ENCODE results near the gene ASAP2.

The ASAP2 gene

DNA sequence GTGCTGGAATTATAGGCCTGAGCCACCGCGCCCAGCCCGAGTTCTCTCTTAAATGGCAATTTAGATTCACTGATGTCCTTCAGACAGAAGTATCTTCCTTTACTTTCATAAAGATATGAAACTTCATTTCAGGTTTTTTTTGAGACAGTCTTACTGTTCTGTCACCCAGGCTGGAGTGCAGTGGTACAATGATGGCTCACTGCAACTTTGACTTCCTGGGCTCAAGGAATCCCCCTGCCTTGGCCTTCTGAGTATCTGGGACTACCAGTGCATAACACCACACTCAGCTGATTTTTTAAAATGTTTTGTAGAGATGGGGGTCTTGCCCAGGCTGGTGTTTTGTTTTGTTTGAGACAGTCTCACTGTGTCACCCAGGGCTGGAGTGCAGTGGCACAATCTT is 203.5 kb downstream of the ASAP2 start:
- no peak for DNase-seq

- no peak for DNase-seq
These were observed 206.2 kb downstream of the ASAP2 start for GRCh38 chr2:9412781-9413180.

DNA sequence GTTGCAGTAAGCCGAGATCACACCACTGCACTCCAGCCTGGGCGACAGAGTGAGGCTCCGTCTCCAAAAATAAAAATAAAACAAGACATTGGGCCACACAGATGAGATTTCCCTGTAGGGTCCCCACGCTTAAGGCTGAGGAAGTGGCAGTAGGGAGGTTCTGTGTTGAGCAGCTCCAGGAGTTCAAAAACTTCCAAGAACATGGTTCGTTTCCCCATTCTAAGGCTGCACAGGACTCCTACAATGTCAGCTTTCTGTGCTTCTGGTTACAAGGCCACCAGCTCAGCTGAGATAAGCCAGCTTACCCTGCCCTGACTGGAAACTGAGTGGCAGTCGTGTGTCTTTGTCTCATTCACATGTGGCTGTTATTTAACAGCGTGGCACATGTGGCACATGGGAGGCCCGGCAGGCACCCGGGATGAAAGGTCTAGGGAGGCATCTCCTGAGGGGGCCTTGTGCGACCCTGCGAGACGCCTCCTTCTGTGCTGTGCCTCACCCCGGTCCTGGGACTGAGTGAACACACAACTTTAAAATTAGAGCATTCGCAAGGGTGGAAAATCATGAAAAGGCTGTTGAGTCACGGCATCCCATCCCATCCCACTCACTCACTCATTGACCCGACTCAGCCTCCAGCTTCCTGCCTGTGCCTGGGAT is 209.0 kb downstream of the ASAP2 start:
- no peak for DNase-seq

DNA sequence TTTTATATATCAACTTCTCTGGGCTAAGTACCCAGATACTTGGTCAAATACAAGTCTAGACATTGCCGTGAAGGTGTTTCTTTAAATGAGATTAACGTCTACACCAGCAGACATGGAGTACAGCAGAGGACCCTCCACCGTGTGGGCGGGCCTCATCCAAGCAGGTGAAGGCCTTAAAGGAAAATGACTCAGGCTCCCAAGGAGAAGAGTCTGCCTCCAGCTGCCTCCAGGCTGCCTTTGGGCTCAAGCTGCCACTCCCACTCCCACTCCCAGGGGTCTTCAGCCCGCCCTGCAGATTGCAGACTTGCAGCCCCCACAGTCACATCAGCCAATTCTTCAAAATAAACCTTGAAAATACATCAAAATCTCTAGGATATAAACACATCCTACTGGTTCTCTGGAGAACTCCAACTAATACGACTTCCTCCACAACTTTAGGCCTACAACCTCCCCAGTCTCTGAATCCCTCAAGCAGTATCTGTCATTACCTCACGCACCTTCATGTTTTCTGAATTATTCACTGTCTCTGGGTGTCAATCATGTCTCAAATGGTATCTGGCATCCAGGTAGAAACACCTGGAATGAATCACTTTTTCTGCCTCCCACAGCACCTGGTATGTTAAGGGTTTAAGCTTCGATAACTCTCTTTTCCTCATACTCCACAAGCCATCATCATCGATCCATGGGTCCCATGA is 209.8 kb downstream of the ASAP2 start:
- DNase-seq = no peak

DNA sequence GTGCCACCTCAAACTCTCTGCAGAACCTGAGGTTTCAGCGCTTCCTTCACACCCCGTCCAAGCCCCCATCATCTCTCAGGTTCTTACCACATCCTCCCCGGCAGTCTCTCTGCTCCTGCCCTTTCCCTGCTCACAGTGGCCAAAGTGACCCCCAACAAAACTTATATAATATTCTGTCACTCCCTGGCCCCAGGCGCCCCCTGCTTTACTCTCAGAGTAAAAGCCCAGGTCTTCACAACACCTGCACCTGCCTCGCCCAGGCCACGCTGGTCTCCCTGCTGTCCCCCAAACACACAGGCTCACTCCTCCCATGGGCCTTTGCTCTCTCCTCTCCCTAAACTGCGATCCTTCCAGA is 210.3 kb downstream of the ASAP2 start:
- no peak for DNase-seq

GRCh38 chr2:9417725-9418124 is 211.1 kb downstream of the ASAP2 start:
- no peak for DNase-seq

DNA sequence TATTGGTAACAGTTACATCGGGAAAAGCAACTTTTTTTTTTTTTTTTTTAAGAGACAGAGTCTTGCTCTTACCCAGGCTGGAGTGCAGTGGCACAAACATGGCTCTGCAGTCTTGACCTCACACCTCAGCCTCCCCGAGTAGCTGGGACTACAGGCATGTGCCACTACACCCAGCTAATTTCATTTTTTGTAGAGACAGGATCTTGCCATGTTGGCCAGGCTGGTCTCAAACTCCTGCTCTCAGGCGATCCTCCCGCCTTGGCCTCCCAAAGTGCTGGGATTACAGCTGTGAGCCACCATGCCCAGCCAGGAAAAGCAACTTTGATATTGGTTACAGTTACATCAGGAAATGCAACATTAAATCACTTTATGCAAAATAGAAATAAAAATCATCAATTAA is 212.1 kb downstream of the ASAP2 start:
- no peak for DNase-seq

- no peak for DNase-seq
These were observed 212.9 kb downstream of the ASAP2 start for GRCh38 chr2:9419541-9419940.

DNA sequence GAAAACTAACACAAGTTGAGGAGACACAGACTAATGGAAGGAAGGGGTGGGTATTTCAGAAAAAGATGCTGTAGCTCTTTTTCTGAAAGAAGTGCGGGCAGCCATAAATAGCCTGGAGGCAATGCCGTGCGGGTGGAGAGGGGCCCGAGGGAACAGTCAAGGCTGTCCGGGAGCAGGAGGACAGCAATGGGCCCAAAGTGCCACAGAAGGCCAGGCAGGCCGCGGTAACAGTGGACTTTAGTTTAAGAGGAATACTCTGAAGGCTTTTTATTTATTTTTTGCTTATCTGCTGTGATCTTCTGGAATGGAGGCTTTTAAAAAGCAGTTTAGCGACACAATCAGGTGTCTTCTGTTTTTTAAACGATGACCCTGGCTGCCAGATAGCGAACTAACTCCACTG is 213.9 kb downstream of the ASAP2 start:
- no peak for DNase-seq

- peak in 2 of 4 experiments; percentile 16 to 27 for DNase-seq
These were observed 215.9 kb downstream of the ASAP2 start for GRCh38 chr2:9422321-9423099.

DNA sequence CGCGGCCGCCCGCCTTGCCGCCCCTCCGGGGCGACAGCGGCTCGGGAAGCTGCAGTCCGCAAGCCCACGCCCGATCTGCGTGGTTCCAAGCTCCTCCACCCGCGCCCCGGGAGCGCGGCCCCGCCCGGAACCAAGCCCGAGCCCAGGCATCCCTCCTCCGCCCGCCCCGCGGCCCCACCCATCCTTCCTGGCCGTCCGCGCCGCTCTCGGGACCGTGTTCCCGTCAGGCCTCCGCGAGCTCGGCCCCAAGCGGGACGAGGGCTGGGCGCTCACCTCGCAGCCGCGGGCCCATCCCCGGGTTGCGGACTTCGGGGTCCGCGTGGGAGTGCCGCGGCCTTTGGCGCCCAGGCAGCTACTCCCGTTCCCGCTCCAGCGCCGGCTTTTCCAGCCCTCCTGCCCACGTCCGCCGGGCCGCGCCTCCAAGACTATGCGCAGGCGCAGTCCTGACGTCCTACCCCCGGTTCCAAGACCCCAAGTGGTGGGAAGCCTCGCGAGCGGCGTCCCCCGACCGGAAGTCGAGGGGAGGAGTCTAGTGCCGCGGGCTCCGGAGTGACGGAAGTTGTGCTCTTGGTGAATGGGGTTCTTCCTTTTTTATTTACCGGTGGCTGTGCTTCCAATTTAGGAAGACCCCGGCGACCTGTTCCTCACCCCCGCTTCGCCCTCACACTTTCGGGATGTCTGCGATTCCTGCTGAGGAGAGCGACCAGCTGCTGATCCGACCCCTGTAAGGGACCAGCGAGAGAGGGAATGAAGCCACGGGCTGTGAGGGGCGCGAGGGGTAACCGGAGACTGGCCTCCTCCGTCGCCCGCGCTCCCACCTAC is 216.7 kb downstream of the ASAP2 start, which contains the start of the genes CPSF3 and ITGB1BP1:
CPSF3 (plus strand) TSS at position 555 of the 822 bp plus-strand sequence; CDS start at position 675, 120 bp downstream.
ITGB1BP1 (minus strand) TSS at position 429 of the 822 bp plus-strand sequence. CDS start 4,831 bp downstream, outside the sequence.
- peak; percentile 86 to 92 (median 88) for DNase-seq

DNA sequence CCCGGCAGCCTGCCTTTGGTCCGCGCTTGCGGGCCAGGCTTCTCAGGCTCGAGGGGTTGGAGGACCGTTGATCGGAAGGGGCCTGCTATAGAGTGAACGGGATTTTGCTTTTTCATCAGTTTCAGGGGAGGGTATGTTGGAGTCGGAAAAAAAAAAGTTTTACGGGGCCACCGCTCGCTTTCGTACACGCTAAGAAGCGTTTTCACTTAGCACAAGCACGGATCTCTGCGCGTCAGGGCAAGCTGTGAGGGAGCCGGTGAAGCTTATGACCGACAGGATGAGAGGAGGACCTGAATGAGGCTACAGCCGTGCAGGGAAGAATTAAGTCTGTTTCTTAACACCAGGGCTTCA is 217.3 kb downstream of the ASAP2 start:
- no peak for DNase-seq

- no peak for DNase-seq
These were observed 218.0 kb downstream of the ASAP2 start for GRCh38 chr2:9424447-9425164.

- DNase-seq = no peak
These were observed 222.5 kb downstream of the ASAP2 start for GRCh38 chr2:9428965-9429577.

DNA sequence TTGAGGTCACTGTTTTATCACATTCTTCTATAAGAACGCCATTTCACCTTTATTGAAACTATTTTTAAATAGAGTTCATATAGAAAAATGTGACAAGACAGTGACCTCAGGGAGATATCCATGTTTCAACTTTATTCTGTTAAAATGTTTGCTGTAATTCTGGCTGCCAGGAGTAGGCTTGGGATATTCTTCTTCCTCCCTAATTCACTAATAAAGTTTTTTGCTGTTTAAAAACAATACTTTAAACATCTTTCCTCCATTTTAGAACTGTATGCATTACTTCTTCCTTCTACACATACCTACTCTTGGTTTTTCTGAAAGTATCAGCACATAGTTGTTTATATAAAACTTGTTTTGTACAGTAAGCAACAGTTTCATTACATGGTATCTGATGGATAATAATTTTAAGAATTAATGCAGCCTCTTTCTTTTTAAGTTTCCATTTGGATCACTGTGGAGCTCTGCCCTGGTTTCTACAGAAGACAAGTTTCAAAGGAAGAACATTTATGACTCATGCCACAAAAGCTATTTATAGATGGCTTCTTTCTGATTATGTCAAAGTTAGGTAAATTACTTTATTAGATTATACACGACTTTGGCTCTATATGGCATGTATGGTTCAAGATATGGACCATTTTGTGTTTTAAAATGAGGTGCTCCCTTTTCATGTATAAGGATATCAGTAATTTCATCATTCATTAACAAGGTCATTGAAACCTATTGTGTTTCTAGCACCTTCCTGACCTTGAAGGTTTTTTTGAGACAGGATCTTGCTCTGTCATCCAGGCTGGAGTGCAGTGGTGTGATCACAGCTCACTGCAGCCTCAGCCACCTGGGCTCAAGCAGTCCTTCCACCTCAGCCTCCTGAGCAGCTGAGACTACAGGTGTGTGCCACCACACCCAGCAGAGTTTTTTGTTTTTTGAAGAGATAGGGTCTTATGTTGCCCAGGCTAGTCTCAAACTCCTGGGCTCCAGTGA is 224.0 kb downstream of the ASAP2 start:
- DNase-seq = no peak

- no peak for DNase-seq
These were observed 227.9 kb downstream of the ASAP2 start for GRCh38 chr2:9434489-9434888.

GRCh38 chr2:9439536-9439935 is 232.9 kb downstream of the ASAP2 start:
- no peak for DNase-seq

- DNase-seq = no peak
These were observed 233.6 kb downstream of the ASAP2 start for GRCh38 chr2:9440058-9440727.

- DNase-seq = no peak
These were observed 234.9 kb downstream of the ASAP2 start for GRCh38 chr2:9441556-9441955.

GRCh38 chr2:9443526-9443925 is 236.9 kb downstream of the ASAP2 start:
- DNase-seq = no peak
